PC-9 (cell line): Measurements from ENCODE around the gene CCDC3. TPM values are rescaled to one million over a fixed set of nuclear protein-coding genes. Genes with fewer than 3 reads are reported as not detected.

Experiments used
- BruUV-seq: library from RNA; stranded (reverse); fragments of 400-500 nt; replicated peaks from 2 replicates; lab custom pipeline; 2021; lab: Mats Ljungman, UMichigan
- CTCF ChIA-PET: fragments of 300-600 bp; sonication (Branson Sonifier 250); formaldehyde crosslinking; loops from one replicate; lab custom pipeline; 2022; ENCODE audit warnings: antibody characterized with exemption; lab: Charles Lee
- POLR2A ChIA-PET: fragments of 300-600 bp; sonication (Branson Sonifier 250); formaldehyde crosslinking; loops from one replicate; lab custom pipeline; 2022; ENCODE audit warnings: antibody characterized with exemption; ENCODE audit not compliant: unreplicated experiment; lab: Charles Lee
- DNase-seq, 2 experiments: peaks; one replicate each; pipeline versions ENCODE4 v3.0.0 to v3.0.0-alpha.2; 2015 to 2022; ENCODE audit warnings: mixed read lengths in 1 of 2
- H2AFZ ChIP-seq: fragments of 200-600 bp; sonication (generic); 2 replicates; pipeline ENCODE4 v1.8.1; 2017; ENCODE audit warnings: antibody characterized with exemption
- H3F3A ChIP-seq: fragments of 200-600 bp; sonication (generic); 2 replicates; pipeline ENCODE4 v1.8.1; 2017; ENCODE audit warnings: antibody characterized with exemption, mild to moderate bottlenecking, low read depth; ENCODE audit not compliant: insufficient read depth
- H3K27ac ChIP-seq: fragments of 200-600 bp; sonication (generic); 2 replicates; pipeline ENCODE4 v1.6.1; 2016; ENCODE audit warnings: mixed run types
- H3K27me3 ChIP-seq: fragments of 200-600 bp; sonication (generic); 2 replicates; pipeline ENCODE4 v1.6.1; 2016; ENCODE audit warnings: low read depth, mixed run types; ENCODE audit not compliant: insufficient read depth
- H3K36me3 ChIP-seq: fragments of 200-600 bp; sonication (generic); 2 replicates; pipeline ENCODE4 v1.6.1; 2016; ENCODE audit warnings: low read depth, mixed run types
- H3K4me1 ChIP-seq: fragments of 200-600 bp; sonication (generic); replicated peaks from 2 replicates; pipeline ENCODE4 v1.6.1; 2016; ENCODE audit warnings: mixed run types; ENCODE audit not compliant: insufficient read depth
- H3K4me2 ChIP-seq: fragments of 200-600 bp; sonication (generic); 2 replicates; pipeline ENCODE4 v1.6.1; 2017; ENCODE audit warnings: mixed run types
- H3K4me3 ChIP-seq: fragments of 200-600 bp; sonication (generic); 2 replicates; pipeline ENCODE4 v1.6.1; 2016; ENCODE audit warnings: mixed run types
- H3K79me2 ChIP-seq: fragments of 200-600 bp; sonication (generic); 2 replicates; pipeline ENCODE4 v1.6.1; 2017; ENCODE audit warnings: low read depth, mixed run types
- H3K9me2 ChIP-seq: fragments of 200-600 bp; sonication (generic); 2 replicates; pipeline ENCODE4 v1.8.1; 2017; ENCODE audit warnings: mild to moderate bottlenecking; ENCODE audit not compliant: insufficient read depth
- H3K9me3 ChIP-seq: fragments of 200-600 bp; sonication (generic); 2 replicates; pipeline ENCODE4 v1.8.1; 2016; ENCODE audit warnings: low read depth; ENCODE audit not compliant: insufficient read depth
- H4K20me1 ChIP-seq: fragments of 200-600 bp; sonication (generic); 2 replicates; pipeline ENCODE4 v1.8.1; 2017; ENCODE audit not compliant: insufficient read depth
- EZH2 ChIP-seq: fragments of 200-600 bp; sonication (generic); IDR thresholded peaks from 2 replicates; pipeline ENCODE4 v1.8.0; 2017; ENCODE audit warnings: antibody characterized with exemption, low read depth
- intact Hi-C: fragments of 100-400 bp; cut with micrococcal nuclease; formaldehyde crosslinking; loops from one replicate; pipeline ENCODE4 v1.10.0; 2022; ENCODE audit not compliant: unreplicated experiment
- total RNA-seq: library from RNA; stranded (reverse); gene quantifications from 2 replicates; pipeline ENCODE4 v1.2.3, GENCODE V29; 2021
- TF ChIP-seq, protein P1 (sequence below): fragments of 200-600 bp; sonication (generic); conservative IDR thresholded peaks from 2 replicates; pipeline ENCODE4 v1.6.1; 2017; ENCODE audit warnings: mixed run types, antibody characterized with exemption, mild to moderate bottlenecking, moderate library complexity

The CCDC3 gene
- total RNA-seq, 1 experiment from 2014 or later = not detected

DNA sequence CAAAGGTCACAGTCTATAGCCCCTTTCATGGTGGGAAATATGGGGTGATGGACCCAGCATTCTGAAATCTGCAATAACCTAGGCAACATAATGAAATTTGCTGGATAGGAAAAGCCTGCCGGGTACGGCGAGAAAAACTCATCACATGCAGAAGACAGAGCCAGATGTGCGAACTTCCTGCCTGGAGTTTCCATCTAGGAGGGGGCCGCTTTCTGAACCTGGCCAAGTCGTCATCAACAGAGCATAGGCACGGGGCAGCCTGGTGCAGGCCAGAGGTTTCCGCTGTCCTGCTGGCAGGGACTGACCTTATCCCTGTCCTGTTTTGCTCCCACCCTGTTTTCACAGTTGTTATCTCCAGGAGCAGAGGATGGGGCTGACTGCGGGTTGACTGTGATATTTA, 27.4 kb downstream of the CCDC3 start:
- no peak overlapping the region for H3K27ac ChIP-seq
- H3F3A ChIP-seq = no peaks in the 10 kb centered on the region
- CTCF ChIA-PET = no interaction called here
- no peak overlapping the region for H3K4me2 ChIP-seq
- intact Hi-C loops = no loop called here
- H3K4me1 ChIP-seq = no peaks in the 10 kb centered on the region
- DNase-seq = no peak
- BruUV-seq = no TSS peak
- no peaks in the 10 kb centered on the region for H3K36me3 ChIP-seq
- POLR2A ChIA-PET = no interaction called here
- no peaks in the 10 kb centered on the region for H4K20me1 ChIP-seq
- no peak overlapping the region for H3K4me3 ChIP-seq
- H3K79me2 ChIP-seq = no peaks in the 10 kb centered on the region
- H2AFZ ChIP-seq = no peak overlapping the region
- H3K9me3 ChIP-seq = no peaks in the 10 kb centered on the region
- TF ChIP-seq, protein P1, sequence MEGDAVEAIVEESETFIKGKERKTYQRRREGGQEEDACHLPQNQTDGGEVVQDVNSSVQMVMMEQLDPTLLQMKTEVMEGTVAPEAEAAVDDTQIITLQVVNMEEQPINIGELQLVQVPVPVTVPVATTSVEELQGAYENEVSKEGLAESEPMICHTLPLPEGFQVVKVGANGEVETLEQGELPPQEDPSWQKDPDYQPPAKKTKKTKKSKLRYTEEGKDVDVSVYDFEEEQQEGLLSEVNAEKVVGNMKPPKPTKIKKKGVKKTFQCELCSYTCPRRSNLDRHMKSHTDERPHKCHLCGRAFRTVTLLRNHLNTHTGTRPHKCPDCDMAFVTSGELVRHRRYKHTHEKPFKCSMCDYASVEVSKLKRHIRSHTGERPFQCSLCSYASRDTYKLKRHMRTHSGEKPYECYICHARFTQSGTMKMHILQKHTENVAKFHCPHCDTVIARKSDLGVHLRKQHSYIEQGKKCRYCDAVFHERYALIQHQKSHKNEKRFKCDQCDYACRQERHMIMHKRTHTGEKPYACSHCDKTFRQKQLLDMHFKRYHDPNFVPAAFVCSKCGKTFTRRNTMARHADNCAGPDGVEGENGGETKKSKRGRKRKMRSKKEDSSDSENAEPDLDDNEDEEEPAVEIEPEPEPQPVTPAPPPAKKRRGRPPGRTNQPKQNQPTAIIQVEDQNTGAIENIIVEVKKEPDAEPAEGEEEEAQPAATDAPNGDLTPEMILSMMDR = no peak
- TF ChIP-seq EZH2 = no peak
- peaks cover 18% of the 10 kb centered on the region for H3K27me3 ChIP-seq
- H3K9me2 ChIP-seq = no peaks in the 10 kb centered on the region

- Histone ChIP-seq H3K36me3 (no peaks in the 10 kb centered on the region), H3K4me3 (no peak overlapping the region), H3K9me2 (no peaks in the 10 kb centered on the region), H3K27me3 (peaks cover 14% of the 10 kb centered on the region), H3K4me2 (no peak overlapping the region), H3K9me3 (no peaks in the 10 kb centered on the region), H4K20me1 (no peaks in the 10 kb centered on the region), H2AFZ (no peak overlapping the region), H3K27ac (no peak overlapping the region), H3K79me2 (no peaks in the 10 kb centered on the region), H3F3A (no peaks in the 10 kb centered on the region), H3K4me1 (no peaks in the 10 kb centered on the region)
- no peak for DNase-seq
- TF ChIP-seq, protein P1 = no peak
- no peak for TF ChIP-seq EZH2
- BruUV-seq = no TSS peak
- ChIA-PET CTCF (no interaction called here), POLR2A (no interaction called here)
- intact Hi-C loops = no loop called here
These were observed 28.3 kb downstream of the CCDC3 start for GRCh38 chr10:12973149-12973718.

GRCh38 chr10:12972146-12972545, 29.4 kb downstream of the CCDC3 start:
- H3F3A ChIP-seq = no peaks in the 10 kb centered on the region
- H3K4me2 ChIP-seq = no peak overlapping the region
- H2AFZ ChIP-seq = no peak overlapping the region
- H3K27ac ChIP-seq = no peak overlapping the region
- intact Hi-C loops = no loop called here
- no peaks in the 10 kb centered on the region for H3K79me2 ChIP-seq
- no peaks in the 10 kb centered on the region for H3K9me3 ChIP-seq
- TF ChIP-seq EZH2 = no peak
- TF ChIP-seq, protein P1 = no peak
- no peak overlapping the region for H3K4me3 ChIP-seq
- peaks cover 7% of the 10 kb centered on the region for H3K27me3 ChIP-seq
- ChIA-PET POLR2A (no interaction called here), CTCF (no interaction called here)
- H3K4me1 ChIP-seq = no peaks in the 10 kb centered on the region
- H4K20me1 ChIP-seq = no peaks in the 10 kb centered on the region
- DNase-seq = no peak
- BruUV-seq = no TSS peak
- no peaks in the 10 kb centered on the region for H3K36me3 ChIP-seq
- no peaks in the 10 kb centered on the region for H3K9me2 ChIP-seq
